SIG-M5 treated with dmso at 0.1 percent for 504 hours (cell line): ENCODE results near the gene MAGEA12.
"Not testable (repeated sequence)": the region's sequence is repeated elsewhere in the genome, so short reads cannot be mapped to it uniquely, and the experiment has no call there.

Source experiments
- DNase-seq: peaks from one replicate; lab custom pipeline; 2025; ENCODE audit not compliant: unreplicated experiment; lab: John Stamatoyannopoulos, UW

Gene MAGEA12

GRCh38 chrX:152733261-152733975, at the start of gene MAGEA12, which contains the start of gene CSAG1:
MAGEA12 (plus strand) TSS chrX:152733757; CDS start chrX:152736162, 2,405 bp downstream.
CSAG1 (minus strand) TSS chrX:152733721; CDS start chrX:152732460, 1,261 bp downstream.
- no peak for DNase-seq

- not testable (repeated sequence) for DNase-seq
Observed at GRCh38 chrX:152697952-152698931, 35.3 kb upstream of the MAGEA12 start, which contains the start of gene MAGEA3. MAGEA3 (plus strand) TSS chrX:152698794; CDS start chrX:152700833, 2,039 bp downstream.

- DNase-seq = not testable (repeated sequence)
Observed at GRCh38 chrX:152700390-152700789, 33.2 kb upstream of the MAGEA12 start.

GRCh38 chrX:152706500-152706899, 27.1 kb upstream of the MAGEA12 start:
- not testable (repeated sequence) for DNase-seq

- not testable (repeated sequence) for DNase-seq
Observed at GRCh38 chrX:152709173-152709572, 24.4 kb upstream of the MAGEA12 start, which contains the start of gene CSAG2. CSAG2 (minus strand) TSS chrX:152709273; CDS start chrX:152709112, 161 bp downstream.

GRCh38 chrX:152713195-152713594, 20.4 kb upstream of the MAGEA12 start:
- DNase-seq = not testable (repeated sequence)

- DNase-seq = not testable (repeated sequence)
Observed at GRCh38 chrX:152713815-152714787, 19.5 kb upstream of the MAGEA12 start, which contains the start of gene MAGEA2B. MAGEA2B (plus strand) TSS chrX:152714628; CDS start chrX:152717107, 2,479 bp downstream.

GRCh38 chrX:152725409-152725808, 8.1 kb upstream of the MAGEA12 start:
- no peak for DNase-seq

GRCh38 chrX:152734143-152734858, 744 bp downstream of the MAGEA12 start:
- not testable (repeated sequence) for DNase-seq

GRCh38 chrX:152735101-152735500, 1.5 kb downstream of the MAGEA12 start:
- DNase-seq = no peak

GRCh38 chrX:152735860-152736511, 2.4 kb downstream of the MAGEA12 start:
- no peak for DNase-seq

- not testable (repeated sequence) for DNase-seq
Observed at GRCh38 chrX:152736528-152736927, 3.0 kb downstream of the MAGEA12 start.

- DNase-seq = no peak
Observed at GRCh38 chrX:152738560-152738959, 5.0 kb downstream of the MAGEA12 start.

- DNase-seq = not testable (repeated sequence)
Observed at GRCh38 chrX:152753686-152754650, 20.4 kb downstream of the MAGEA12 start, which contains the start of gene MAGEA2. MAGEA2 (minus strand) TSS chrX:152753842; CDS start chrX:152751363, 2,479 bp downstream.

GRCh38 chrX:152754871-152755270, 21.3 kb downstream of the MAGEA12 start:
- DNase-seq = not testable (repeated sequence)

GRCh38 chrX:152758918-152759317, 25.4 kb downstream of the MAGEA12 start, which contains the start of gene CSAG3:
CSAG3 (plus strand) TSS chrX:152759218.
- DNase-seq = not testable (repeated sequence)

GRCh38 chrX:152759544-152759943, 26.0 kb downstream of the MAGEA12 start:
- DNase-seq = not testable (repeated sequence)
